HG03060 (cell line): ENCODE data around the gene MANBA.
"Not testable (repeated sequence)": the region's sequence is repeated elsewhere in the genome, so short reads cannot be mapped to it uniquely, and the experiment has no call there.

Experiments used
- ATAC-seq: cut with Tn5 transposase; IDR thresholded peaks from one replicate; pipeline ENCODE4 v1.9.1; 2021; ENCODE audit warnings: low read depth, moderate number of reproducible peaks; ENCODE audit not compliant: unreplicated experiment

The MANBA gene

GRCh38 chr4:102627831-102628523 is 132.8 kb downstream of the MANBA start:
- ATAC-seq: no peak

GRCh38 chr4:102625232-102625930 is 135.4 kb downstream of the MANBA start:
- ATAC-seq: peak; percentile 42

- no peak for ATAC-seq
Measured at GRCh38 chr4:102624505-102624904, 136.3 kb downstream of the MANBA start.

GRCh38 chr4:102623622-102624021 is 137.1 kb downstream of the MANBA start:
- ATAC-seq: no peak

GRCh38 chr4:102620697-102621497 is 139.9 kb downstream of the MANBA start:
- peak; percentile 49 for ATAC-seq

GRCh38 chr4:102619776-102620631 is 140.8 kb downstream of the MANBA start:
- not testable (repeated sequence) for ATAC-seq

GRCh38 chr4:102619021-102619420 is 141.7 kb downstream of the MANBA start:
- ATAC-seq: not testable (repeated sequence)

- ATAC-seq: no peak
Measured at GRCh38 chr4:102616636-102617035, 144.1 kb downstream of the MANBA start.

GRCh38 chr4:102614801-102615200 is 146.0 kb downstream of the MANBA start:
- ATAC-seq: no peak

GRCh38 chr4:102612824-102613366 is 147.9 kb downstream of the MANBA start:
- ATAC-seq: no peak

GRCh38 chr4:102612210-102612609 is 148.6 kb downstream of the MANBA start:
- no peak for ATAC-seq

- no peak for ATAC-seq
Measured at GRCh38 chr4:102610476-102610875, 150.3 kb downstream of the MANBA start.

- ATAC-seq: no peak
Measured at GRCh38 chr4:102610007-102610406, 150.8 kb downstream of the MANBA start.

GRCh38 chr4:102608190-102608589 is 152.6 kb downstream of the MANBA start:
- ATAC-seq: no peak

- ATAC-seq: no peak
Measured at GRCh38 chr4:102606846-102607450, 153.8 kb downstream of the MANBA start.

- ATAC-seq: no peak
Measured at GRCh38 chr4:102606261-102606660, 154.5 kb downstream of the MANBA start.

- no peak for ATAC-seq
Measured at GRCh38 chr4:102604222-102604940, 156.4 kb downstream of the MANBA start.

- ATAC-seq: no peak
Measured at GRCh38 chr4:102601586-102602227, 159.1 kb downstream of the MANBA start.

- ATAC-seq: no peak
Measured at GRCh38 chr4:102600689-102601088, 160.1 kb downstream of the MANBA start.
